Endodermal cell (in vitro differentiated cells): ENCODE measurements around the gene SLC2A11. TPM values are rescaled to one million over a fixed set of nuclear protein-coding genes. Genes with fewer than 3 reads are reported as not detected.

Experiments
- DNase-seq: peaks from one replicate; pipeline ENCODE4 v3.0.0-alpha.2; 2017
- H3K27ac ChIP-seq: 2 replicates; pipeline ENCODE4 v1.5.1; 2013; ENCODE audit warnings: mild to moderate bottlenecking, low read depth, low read length, moderate library complexity
- H3K27me3 ChIP-seq: 2 replicates; pipeline ENCODE4 v1.6.1; 2013; ENCODE audit warnings: mild to moderate bottlenecking, low read length, moderate library complexity; ENCODE audit not compliant: insufficient read depth, control insufficient read depth, poor library complexity, severe bottlenecking
- H3K36me3 ChIP-seq: 2 replicates; pipeline ENCODE4 v1.7.0; 2013; ENCODE audit warnings: mild to moderate bottlenecking, low read length, moderate library complexity; ENCODE audit not compliant: control insufficient read depth, insufficient read depth
- H3K4me1 ChIP-seq: one replicate; pipeline ENCODE4 v1.7.0; 2013; ENCODE audit warnings: low read length; ENCODE audit not compliant: control insufficient read depth, insufficient read depth
- H3K4me3 ChIP-seq: 2 replicates; pipeline ENCODE4 v1.5.1; 2013; ENCODE audit warnings: mild to moderate bottlenecking, low read length, moderate library complexity
- H3K9ac ChIP-seq: 2 replicates; pipeline ENCODE4 v1.6.1; 2013; ENCODE audit warnings: mild to moderate bottlenecking, low read length, moderate library complexity; ENCODE audit not compliant: poor library complexity, severe bottlenecking; ENCODE audit errors: extremely low read depth
- H3K9me3 ChIP-seq: 2 replicates; pipeline ENCODE4 v1.6.1; 2013; ENCODE audit warnings: mild to moderate bottlenecking, low read length, moderate library complexity; ENCODE audit not compliant: control insufficient read depth
- H3K27ac Mint-ChIP-seq: 2 replicates; pipeline ENCODE4 v1.8.0; 2020; ENCODE audit warnings: mixed read lengths
- H3K27me3 Mint-ChIP-seq: 2 replicates; pipeline ENCODE4 v1.8.0; 2021; ENCODE audit warnings: mild to moderate bottlenecking, mixed read lengths; ENCODE audit not compliant: insufficient read depth
- H3K36me3 Mint-ChIP-seq: 2 replicates; pipeline ENCODE4 v1.8.0; 2020; ENCODE audit warnings: low read depth, mixed read lengths
- H3K4me1 Mint-ChIP-seq: 2 replicates; pipeline ENCODE4 v1.8.0; 2020; ENCODE audit warnings: mixed read lengths
- H3K4me3 Mint-ChIP-seq: 2 replicates; pipeline ENCODE4 v1.8.0; 2020; ENCODE audit warnings: mild to moderate bottlenecking, moderate library complexity, mixed read lengths
- H3K9me3 Mint-ChIP-seq: 2 replicates; pipeline ENCODE4 v1.8.0; 2020; ENCODE audit warnings: mild to moderate bottlenecking, mixed read lengths
- CTCF ChIP-seq: fragments of 200-600 bp; sonication (generic); conservative IDR thresholded peaks from 2 replicates; pipeline ENCODE4 v1.5.0; 2021; ENCODE audit warnings: antibody characterized with exemption, mild to moderate bottlenecking
- WGBS, 2 experiments: methylation state at CpG; one replicate each; pipeline versions ENCODE4 v1.1.5 to v1.1.7; 2013; ENCODE audit warnings: missing lambda C conversion rate in 2 of 2, mixed read lengths in 1 of 2; ENCODE audit not compliant: insufficient coverage in 1 of 2, insufficient read length in 1 of 2; 5-methylcytosine and 5-hydroxymethylcytosine counted together
- total RNA-seq, 2 donors: library from RNA; stranded (reverse); fragmentation: NEBNext Ultra II Directional in 1 of 2; extraction: Animal tissue kit (Norgen Biotek cat#: 25700) in 1 of 2; gene quantifications; 2 replicates in 1 of 2; 3 replicates in 1 of 2; pipeline ENCODE4 v1.2.1, GENCODE V29; 2021

SLC2A11 gene
- total RNA-seq, 2 donors from 2014 or later = 13.1 to 14.8 TPM

GRCh38 chr22:23845265-23846080 is 12.2 kb upstream of the SLC2A11 start:
- H3K36me3 Mint-ChIP-seq = no peaks in the 10 kb centered on the region
- no peak for DNase-seq

GRCh38 chr22:23846081-23846469 is 11.6 kb upstream of the SLC2A11 start:
- peak overlapping the region; percentile 3 for H3K27ac ChIP-seq
- H3K4me1 Mint-ChIP-seq = peaks cover 10% of the 10 kb centered on the region
- no peak for DNase-seq
- H3K4me3 ChIP-seq = no peak overlapping the region
- H3K9me3 Mint-ChIP-seq = no peaks in the 10 kb centered on the region
- peaks cover 18% of the 10 kb centered on the region for H3K27me3 Mint-ChIP-seq
- 82 to 87% methylated on average over 6 to 7 of the region's 7 CpGs for WGBS, 2 experiments
- H3K36me3 Mint-ChIP-seq = no peaks in the 10 kb centered on the region
- H3K4me1 ChIP-seq = no peaks in the 10 kb centered on the region
- H3K4me3 Mint-ChIP-seq = no peak overlapping the region
- no peaks in the 10 kb centered on the region for H3K36me3 ChIP-seq
- H3K9me3 ChIP-seq = no peaks in the 10 kb centered on the region
- no peak overlapping the region for H3K9ac ChIP-seq
- H3K27me3 ChIP-seq = no peaks in the 10 kb centered on the region
- TF ChIP-seq CTCF = no peak
- no peak overlapping the region for H3K27ac Mint-ChIP-seq

More at GRCh38 chr22:23845265-23846080, 12.2 kb upstream of the SLC2A11 start:
- Mint-ChIP-seq H3K4me1 (peaks cover 10% of the 10 kb centered on the region), H3K9me3 (no peaks in the 10 kb centered on the region), H3K4me3 (no peak overlapping the region), H3K27ac (no peak overlapping the region), H3K27me3 (peaks cover 20% of the 10 kb centered on the region)
- Histone ChIP-seq H3K9me3 (no peaks in the 10 kb centered on the region), H3K27me3 (no peaks in the 10 kb centered on the region), H3K27ac (no peak overlapping the region), H3K36me3 (no peaks in the 10 kb centered on the region), H3K4me1 (no peaks in the 10 kb centered on the region), H3K9ac (no peak overlapping the region), H3K4me3 (no peak overlapping the region)
- WGBS, 2 experiments = 78 to 85% methylated on average over 7 to 9 of the region's 9 CpGs
- no peak for TF ChIP-seq CTCF

GRCh38 chr22:23847310-23847920 is 10.3 kb upstream of the SLC2A11 start:
- no peak for DNase-seq
- H3K4me1 ChIP-seq = no peaks in the 10 kb centered on the region
- no peak overlapping the region for H3K27ac ChIP-seq
- no peak overlapping the region for H3K27ac Mint-ChIP-seq
- H3K9ac ChIP-seq = no peak overlapping the region
- no peak for TF ChIP-seq CTCF
- no peaks in the 10 kb centered on the region for H3K36me3 ChIP-seq
- no peak overlapping the region for H3K4me3 ChIP-seq
- H3K36me3 Mint-ChIP-seq = no peaks in the 10 kb centered on the region
- no peaks in the 10 kb centered on the region for H3K9me3 ChIP-seq
- H3K4me1 Mint-ChIP-seq = peaks cover 10% of the 10 kb centered on the region
- H3K9me3 Mint-ChIP-seq = no peaks in the 10 kb centered on the region
- no peaks in the 10 kb centered on the region for H3K27me3 ChIP-seq
- H3K4me3 Mint-ChIP-seq = no peak overlapping the region
- 92 to 96% methylated on average over 13 to 18 of the region's 18 CpGs for WGBS, 2 experiments
- H3K27me3 Mint-ChIP-seq = peaks cover 13% of the 10 kb centered on the region
